ENCODE measurements around the gene MRAS.
"Not testable (repeated sequence)": the region's sequence is repeated elsewhere in the genome, so short reads cannot be mapped to it uniquely, and the experiment has no call there.

Gene MRAS

DNA sequence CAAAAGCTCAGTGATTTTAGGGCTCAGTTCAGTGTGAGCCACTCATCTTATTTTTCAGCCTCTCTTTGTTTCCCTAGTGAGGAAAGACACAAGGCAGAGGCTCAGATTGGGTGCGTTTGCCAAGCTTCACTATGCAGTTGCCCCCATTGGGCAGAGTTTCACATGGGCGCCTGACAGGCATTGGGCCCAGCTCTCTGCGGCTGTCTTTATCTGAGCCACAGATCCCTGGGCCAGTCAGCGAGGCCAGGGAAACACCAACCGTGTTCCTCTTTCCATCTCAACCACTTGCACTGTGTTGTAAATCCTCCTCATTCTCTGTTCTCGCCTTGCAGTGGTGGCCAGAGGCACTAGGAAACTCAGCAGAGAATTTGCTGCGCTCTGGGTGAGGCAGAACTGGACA lies 96.9 kb downstream of the MRAS start:
- DNase-seq (ENCODE audit: low read depth in 2 of 2): no peak

DNA sequence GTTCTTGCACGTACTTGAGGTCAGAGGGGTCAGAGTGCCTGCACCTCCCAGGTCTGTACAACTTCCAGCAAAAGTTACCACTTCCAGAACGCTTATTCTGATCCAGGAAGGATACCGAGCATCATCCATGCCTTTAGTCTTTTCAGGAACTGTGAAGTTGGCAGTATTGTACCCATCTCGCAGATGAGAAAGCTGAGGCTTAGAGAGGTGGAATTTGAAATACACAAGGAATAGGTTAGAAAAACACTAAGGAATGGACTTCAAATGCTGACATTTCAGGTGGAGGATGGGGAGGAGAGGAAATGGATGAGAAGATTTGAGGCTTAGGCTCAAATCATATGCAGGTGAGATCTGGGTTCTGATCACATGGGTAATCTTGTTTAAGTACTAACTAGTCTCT lies 97.3 kb downstream of the MRAS start:
- DNase-seq (ENCODE audit: low read depth in 2 of 2): no peak

DNA sequence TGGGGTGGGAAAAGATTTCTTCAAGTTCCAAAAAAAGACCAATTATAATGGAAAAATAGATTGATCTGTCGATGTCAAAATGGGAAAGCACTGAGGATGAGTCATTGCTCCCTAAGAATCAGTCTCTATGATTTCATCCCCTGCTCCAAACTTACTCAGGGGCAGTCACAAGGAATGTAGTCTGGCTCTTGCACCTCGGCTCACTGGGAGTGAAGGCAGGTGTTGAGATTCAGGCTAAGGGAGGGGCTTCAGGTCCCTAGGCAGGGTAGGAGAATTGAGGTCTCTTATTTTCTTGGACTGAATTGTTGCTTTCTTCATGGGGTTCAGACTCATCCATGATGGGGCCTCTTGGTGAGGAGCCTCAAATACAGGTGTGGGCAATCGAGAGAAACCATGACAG lies 100.3 kb downstream of the MRAS start:
- no peak for DNase-seq (ENCODE audit: low read depth in 2 of 2)

DNA sequence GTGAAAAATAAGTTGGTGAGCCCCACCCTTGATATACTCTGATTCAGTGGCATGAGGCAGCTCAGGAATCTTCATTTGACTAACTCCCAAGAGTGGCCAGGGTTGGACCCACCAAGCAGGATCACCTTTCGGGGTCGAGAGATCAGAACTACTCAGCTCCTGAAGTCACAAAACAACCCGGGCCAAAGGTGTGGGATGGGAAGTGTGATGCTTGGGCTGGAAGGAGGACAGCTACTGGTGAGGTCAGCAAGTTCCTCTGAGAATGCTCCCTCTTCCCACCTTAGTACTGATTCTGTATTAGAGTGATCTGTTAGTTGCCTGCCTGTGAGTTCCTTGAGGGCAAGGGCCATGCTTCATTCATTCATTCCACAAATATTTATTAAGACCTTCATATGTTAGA lies 101.1 kb downstream of the MRAS start:
- no peak for DNase-seq (ENCODE audit: low read depth in 2 of 2)

DNA sequence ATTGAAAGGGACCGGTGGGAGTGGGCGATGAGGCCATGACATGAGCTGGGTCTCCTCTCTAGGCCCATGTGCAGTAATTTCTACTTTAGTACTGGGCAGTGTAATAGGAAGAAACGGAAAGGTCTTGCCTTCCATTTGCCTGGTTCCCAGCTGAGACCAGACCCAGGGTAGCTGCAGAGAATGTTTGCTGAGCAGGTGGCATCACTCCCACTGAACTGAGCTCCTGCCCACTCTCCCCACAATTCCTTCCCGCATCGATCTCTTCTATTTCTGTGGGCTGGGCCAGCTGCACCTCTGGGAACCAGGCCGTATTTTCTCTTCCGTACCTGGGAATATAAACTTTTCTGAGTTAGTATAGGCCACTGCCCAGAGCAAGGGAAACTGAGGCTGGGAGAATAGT lies 101.8 kb downstream of the MRAS start:
- DNase-seq (ENCODE audit: low read depth in 2 of 2): no peak

DNA sequence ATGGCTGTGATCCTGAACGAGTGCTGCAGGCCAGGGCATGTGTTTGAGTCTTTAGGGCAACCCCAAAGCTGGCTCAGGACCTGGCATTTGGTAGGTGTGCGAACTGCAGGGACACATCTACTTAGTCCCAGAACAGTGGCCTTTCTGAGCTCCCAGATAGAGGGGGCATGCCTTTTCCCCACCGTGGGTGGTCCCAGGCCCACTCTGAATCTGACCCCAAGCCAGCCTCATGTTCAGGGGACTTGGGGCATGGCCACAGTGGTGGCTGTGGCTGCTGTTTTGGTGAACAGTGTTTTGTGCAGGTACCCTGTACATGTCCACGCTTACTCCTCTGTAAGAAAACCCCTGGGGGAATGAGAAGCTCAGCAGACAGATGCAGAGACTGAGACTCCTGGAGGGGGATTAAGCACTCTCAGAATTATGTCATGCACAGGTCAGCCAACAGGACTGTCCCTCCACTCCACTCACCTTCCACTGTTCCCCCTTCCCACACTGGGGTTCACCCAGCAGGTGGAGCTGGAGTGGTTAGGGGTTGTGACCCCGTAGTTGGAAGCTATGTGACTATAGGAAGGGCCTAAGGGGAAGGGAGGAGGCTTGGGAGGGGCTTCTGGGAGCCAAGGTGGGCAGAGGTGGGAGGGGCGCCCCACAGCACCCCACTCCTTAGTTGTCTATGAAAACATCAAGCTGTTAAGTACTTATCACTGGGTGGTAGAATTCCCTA lies 102.5 kb downstream of the MRAS start:
- DNase-seq (ENCODE audit: low read depth in 2 of 2): no peak

DNA sequence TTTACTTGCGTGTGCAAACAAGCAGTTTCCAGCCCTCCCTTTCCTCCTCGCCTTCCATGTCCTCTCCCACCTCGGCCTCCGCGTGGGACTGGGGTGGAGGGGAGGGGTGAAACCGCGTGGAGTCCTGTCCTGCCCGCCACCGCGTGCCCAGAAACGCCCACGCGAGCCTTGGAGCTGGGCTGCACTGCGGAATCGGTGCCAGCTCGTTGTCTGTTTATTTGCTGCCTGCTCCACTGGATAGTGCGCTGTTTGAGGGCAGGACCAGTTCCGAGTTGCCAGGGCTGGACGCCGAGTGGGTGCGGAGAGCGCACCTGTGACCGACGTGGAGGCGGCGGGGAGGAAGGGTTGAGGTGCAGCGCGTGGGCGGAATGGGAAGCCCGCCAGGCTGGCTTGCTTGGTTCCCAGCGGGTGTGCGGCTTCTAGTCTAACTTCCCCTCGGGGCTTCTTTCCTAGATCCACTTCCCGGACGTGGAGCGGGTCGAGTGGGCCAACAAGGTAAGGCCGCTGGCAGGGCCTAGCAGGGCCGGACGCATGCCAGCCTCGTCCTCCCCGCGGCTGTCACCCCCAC lies 103.3 kb downstream of the MRAS start:
- DNase-seq (ENCODE audit: low read depth in 2 of 2): no peak

DNA sequence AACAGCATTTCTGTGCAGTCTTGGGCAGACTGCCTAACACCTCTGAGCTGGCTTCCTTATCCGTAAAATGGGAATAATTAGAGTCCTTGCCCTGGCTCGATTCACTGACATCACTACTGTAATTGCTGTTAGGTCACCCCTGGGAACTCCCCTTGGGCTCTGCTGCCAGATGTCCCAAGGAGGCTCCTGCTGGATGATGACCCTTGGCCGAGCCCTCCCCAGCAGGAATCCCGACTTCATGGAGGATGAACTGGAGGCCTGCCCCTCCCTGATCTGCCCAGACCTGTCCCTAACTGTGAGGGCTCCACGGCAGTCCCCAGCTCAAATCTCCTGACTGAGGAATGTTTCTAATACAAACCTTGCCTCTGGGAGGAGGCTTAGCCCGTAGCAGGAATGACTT lies 104.1 kb downstream of the MRAS start:
- DNase-seq (ENCODE audit: low read depth in 2 of 2): no peak

DNA sequence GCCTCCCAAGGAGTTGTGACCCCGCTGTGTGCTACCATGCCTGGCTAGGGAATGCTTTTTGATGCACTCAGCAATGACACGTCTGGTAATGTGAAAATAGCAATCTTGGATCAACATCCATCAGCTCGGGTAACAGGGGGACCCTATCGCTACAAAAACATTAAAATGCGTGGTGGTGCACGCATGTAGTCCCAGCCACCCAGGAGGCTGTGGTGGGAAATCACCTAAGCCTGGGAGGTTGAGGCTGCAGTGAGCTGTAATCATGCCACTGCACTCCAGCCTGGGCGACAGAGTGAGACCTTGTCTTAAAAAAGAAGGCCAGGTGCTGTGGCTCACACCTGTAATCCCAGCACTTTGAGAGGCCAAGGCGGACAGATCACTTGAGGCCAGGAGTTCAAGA lies 105.6 kb downstream of the MRAS start:
- not testable (repeated sequence) for DNase-seq (ENCODE audit: low read depth in 2 of 2)
